Measurements from ENCODE around the gene AFF1.

AFF1 gene

DNA sequence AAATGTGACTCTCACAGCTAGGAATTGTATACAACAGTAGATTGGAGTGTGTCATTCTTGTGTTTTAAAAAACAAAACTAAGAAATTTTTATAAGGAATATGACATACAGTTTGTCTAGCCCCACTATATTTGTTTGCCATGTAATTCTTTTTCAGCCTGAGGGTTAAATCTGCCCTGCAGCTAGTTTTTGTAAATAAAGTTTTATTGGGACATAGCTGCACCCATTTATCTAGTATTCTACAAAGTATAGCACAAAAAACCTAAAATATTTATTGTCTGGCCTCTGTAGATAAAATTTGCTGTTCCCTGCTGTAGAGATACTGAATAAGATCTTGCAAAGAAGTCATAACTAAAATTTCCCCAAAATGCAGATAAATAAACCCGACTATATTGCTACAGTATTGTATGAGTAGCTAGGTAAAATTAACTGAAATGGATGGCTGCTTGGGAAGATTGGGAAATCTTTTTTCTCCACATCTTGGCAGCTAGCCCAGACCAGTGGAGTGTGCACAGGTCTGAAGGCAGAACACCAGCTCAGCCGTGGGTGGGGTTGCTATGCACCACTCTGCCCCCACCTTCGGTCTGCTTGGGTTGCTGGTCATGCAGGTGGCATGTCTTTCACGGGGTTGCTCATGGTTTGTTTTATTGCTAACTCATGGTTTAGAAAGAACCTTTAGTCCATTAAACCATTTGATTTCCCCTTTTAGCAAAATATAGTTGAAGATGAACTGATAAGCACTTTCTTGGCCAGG, 157.8 kb downstream of the AFF1 start:
- no peak for DNase-seq

DNA sequence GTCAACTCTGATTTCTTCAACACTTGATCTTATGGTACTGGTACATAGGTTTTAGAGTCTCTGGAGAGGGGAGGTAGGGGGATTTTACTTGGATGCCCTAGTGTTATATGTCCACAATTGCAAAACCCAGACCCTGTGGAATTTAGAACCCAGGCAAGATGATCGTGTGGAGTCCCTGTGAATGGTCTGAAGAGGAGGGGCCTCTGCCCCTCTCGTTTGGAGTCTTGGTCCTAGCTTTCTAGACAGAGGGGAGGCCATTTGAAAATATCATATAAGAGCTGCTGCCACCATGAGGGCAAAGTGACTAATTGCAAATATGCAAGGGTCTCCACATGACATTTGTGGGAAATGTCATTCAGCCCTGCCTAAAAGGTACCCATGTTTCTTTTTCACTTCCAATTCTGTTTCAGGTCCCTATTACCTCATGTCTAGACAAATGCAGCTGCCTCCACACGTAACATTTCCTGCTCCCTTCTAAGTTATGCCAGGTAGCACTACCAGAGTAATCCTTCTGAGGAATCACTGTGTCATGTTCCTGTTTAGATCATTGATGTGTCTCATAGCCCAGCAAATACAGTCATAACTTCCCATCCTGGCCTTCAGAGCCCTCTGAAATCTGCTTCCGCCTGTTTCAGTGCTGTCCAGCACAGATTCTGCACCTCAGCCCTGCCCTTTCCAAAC, 158.8 kb downstream of the AFF1 start:
- DNase-seq, result peak; percentile 32

DNA sequence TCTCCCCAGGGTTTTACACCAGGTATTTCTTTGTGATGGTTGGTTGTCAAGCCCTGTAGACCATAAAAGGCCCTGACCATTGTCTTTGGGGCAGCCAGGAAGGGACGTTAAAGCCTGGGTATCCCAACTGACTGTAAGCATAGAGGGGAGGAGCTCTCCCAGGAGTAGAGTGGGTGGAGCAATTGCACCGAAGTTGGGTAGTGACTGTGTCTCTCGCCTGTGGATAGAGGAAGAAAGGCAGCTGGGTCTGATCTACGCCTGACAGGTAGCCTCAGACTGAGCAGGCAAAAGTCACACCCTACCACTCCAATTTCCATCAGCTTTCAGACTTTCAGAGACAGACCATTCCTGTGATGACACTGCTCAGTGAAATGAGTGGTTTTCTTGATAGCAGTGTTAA, 162.3 kb downstream of the AFF1 start:
- no peak for DNase-seq

DNA sequence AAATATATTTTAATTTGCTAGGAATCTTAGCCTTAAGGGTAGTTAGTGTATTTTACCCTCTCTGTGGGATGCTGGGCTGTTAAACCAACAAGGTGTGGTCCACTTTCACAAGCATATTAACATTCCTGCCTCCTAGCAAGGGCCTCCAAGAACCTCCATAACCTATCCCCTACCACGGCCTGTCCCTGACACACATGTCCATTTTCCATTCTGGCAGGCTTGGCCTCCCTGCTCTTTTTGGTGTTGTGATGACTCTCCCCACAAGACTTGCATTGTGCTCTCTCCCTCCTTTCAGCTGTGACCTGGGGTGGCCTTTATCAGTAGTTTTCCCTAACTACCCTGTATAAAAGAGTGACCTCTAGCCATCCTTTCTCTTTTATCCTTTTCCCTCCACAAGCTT, 165.4 kb downstream of the AFF1 start:
- DNase-seq, result no peak

DNA sequence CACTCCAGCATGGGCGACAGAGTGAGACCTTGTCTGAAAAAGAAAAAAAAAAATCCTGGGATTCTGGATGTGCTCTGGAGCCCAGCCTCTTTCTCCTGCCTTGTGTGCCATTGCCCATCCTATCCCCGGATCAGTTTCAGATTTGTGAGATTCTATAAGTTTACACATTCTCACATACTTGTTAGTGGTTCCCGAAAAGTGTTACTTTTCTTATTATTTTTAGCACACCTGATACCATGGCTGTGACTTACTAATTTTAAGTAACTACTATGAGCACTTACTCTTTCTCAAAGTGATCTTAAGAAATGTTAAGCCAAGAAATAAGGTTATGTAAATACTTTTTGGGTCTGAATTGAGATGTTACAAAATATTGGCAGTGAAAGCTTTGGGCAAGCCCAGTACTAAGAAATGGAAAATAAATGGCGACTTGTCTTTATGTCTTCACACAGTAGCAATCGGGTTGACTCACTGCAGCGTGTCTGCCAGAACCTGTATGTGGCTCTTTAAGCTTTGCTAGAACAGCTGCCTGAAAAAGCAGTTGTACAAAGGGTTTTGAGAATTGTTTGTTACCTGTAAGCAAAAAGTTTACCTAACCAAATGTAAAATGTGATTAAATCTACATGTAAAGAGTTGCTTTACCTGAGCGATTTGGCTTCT, 166.9 kb downstream of the AFF1 start:
- DNase-seq, result no peak

DNA sequence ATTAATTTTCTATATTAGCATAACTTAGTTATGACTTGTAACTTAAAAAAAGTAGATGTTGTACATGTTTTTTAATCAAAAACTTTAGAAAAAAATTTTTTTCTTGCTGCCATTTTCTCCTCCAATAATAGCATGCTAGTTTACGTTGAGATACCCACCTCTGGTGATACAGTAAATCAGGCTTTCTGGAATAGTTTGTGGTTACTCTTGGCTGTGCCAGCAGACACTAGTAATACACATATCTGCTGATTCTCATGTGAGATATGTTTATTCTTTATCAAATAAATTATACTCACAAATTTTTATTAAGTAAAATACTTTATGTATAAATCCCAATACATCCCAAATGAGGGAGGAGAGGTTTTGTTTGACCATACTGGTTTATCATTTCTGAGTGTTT, 168.3 kb downstream of the AFF1 start:
- DNase-seq, result no peak

DNA sequence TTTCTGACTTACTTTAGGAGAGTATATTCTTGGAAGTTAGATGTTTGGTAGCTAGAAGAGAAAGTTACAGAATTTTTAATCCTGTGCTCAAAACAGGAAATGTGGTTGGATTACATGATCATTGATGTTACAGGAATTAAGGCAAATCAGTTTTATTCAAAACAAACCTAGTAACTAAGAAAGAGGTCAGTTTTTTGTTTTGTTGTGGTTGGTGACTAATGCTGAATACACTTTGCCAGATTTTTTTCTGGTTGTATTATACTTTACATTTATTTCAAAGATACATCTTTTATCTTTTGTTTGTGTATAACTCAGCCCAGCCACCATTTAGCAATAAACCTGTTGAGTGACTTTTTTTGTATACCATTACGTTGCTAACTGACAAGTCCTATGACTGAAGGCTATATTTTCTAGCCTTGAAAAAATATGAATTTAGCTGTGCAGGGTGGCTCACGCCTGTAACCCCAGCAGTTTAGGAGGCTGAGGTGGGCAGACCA, 168.9 kb downstream of the AFF1 start:
- DNase-seq, result no peak

DNA sequence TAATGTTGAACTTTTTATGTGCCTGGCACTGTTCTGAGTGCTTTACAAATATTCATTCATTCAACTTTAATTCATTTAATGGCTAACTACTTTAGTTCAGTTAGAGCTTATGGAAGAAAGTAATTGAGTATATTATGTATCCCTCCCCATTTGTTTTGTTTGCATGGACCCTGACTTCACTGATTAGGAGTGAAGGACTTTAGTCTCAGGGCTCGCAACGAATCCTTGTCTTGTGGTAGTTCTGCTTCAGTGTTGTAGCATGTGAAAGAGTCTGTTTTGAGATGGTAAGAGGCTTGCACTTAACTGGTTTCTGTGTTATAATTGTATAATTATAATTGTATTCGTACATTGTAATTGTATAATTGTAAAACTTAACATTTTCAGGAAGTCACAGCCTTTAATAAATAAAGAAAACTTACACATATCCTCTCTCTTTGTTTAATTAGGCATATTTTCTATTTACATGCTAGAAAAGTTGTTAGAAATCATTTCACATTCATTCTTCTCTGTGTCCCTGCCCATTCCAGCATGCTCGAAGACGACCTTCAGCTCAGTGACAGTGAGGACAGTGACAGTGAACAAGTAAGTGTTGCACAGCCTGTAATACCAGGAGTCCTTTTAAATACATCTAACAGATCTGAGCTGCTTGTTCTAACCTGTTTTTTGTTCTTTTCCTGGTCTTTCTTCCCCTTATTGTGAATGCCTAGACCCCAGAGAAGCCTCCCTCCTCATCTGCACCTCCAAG, 170.5 kb downstream of the AFF1 start:
- DNase-seq, result no peak

DNA sequence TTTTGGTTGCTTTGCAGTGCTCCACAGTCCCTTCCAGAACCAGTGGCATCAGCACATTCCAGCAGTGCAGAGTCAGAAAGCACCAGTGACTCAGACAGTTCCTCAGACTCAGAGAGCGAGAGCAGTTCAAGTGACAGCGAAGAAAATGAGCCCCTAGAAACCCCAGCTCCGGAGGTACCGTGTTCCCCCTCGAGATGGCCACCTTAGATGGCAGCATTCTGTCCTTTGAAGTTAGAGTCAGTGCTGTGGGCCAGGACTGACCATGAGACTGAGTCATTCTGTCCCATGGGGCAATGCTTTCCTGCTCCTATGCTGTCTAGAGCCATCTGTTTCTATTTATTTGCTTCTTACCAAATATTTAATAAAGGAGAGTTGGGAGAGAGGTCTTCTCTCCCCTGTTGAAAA, 173.3 kb downstream of the AFF1 start:
- peak; percentile 24 for DNase-seq

DNA sequence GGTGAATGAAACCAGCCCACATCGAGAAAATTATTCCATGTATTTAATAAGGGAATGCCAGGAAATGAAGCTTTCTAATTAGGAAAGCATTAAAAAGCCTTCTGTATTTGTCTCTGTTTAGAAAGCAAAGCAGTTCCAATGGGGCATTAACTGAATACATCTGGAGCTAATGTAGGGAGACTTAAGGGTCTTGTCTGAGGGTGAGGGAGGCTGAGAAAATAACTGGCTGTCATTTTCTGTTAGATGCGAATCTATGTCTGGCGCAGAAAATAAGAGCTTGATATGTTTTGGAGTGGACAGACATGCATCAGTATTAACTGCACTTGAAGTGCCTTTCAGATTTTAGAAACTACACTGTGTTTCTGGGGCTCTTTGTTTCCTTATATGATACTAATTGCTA, 174.3 kb downstream of the AFF1 start:
- DNase-seq, result no peak

DNA sequence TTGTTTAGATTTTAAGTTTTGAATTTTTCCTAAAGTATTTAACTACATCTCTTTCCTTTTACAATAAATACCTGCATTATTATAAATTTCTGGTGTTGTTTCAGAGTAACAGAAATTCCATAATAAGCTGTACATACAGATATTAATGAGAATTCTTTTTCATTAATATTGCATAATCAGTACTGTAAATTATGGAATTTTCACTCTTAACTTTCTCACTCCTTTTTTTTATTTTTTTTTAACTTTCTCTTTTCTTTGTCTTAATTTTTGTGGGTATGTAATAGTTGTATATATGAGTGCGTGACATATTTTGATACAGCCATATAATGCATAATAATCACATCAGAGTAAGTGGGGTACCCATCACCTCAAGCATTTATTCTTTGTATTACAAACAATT, 175.1 kb downstream of the AFF1 start:
- DNase-seq, result no peak

DNA sequence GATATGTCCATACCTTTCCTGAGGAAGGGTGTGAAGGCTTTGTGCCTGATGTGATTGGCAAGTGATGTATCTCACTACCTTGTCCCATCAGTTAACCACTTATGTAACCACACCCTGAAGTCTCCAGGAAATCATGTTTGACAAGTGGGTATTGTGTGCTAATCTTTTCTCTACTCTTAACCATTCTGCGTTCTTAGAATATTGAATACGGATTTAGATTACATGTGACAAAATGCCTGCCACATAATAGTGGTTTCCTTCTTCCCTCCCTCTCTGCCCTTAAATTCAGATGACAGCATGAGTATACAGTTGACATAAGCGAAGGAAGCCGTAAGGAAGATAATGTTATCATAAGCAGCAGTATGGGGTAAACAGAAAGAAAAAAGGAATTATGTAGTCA, 177.3 kb downstream of the AFF1 start:
- no peak for DNase-seq

DNA sequence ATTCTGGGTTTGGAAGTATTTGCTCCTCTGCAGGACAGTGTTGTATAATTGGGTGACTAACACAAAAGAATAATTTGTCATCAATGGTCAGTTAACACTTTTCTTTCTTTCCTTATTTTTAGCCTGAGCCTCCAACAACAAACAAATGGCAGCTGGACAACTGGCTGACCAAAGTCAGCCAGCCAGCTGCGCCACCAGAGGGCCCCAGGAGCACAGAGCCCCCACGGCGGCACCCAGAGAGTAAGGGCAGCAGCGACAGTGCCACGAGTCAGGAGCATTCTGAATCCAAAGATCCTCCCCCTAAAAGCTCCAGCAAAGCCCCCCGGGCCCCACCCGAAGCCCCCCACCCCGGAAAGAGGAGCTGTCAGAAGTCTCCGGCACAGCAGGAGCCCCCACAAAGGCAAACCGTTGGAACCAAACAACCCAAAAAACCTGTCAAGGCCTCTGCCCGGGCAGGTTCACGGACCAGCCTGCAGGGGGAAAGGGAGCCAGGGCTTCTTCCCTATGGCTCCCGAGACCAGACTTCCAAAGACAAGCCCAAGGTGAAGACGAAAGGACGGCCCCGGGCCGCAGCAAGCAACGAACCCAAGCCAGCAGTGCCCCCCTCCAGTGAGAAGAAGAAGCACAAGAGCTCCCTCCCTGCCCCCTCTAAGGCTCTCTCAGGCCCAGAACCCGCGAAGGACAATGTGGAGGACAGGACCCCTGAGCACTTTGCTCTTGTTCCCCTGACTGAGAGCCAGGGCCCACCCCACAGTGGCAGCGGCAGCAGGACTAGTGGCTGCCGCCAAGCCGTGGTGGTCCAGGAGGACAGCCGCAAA, 179.6 kb downstream of the AFF1 start:
- no peak for DNase-seq

DNA sequence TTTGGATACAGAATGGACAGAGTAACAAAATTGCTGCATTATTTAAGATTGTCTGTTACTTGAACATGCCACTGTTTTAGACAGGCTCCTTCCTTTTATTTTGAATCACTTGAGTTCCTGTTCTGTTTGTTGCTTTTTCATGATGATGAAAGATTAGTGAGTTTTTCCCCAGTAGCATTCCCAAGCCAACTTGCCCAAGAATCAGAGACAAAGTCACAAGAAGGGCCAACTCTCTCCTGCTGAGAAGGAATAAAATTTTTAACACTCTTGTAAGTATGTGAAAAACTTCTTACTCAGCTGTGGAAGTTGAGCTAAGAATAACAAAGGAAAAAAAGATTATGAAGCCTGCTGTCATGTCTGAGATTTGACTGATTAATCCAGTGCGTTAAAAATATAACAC, 181.4 kb downstream of the AFF1 start:
- no peak for DNase-seq

DNA sequence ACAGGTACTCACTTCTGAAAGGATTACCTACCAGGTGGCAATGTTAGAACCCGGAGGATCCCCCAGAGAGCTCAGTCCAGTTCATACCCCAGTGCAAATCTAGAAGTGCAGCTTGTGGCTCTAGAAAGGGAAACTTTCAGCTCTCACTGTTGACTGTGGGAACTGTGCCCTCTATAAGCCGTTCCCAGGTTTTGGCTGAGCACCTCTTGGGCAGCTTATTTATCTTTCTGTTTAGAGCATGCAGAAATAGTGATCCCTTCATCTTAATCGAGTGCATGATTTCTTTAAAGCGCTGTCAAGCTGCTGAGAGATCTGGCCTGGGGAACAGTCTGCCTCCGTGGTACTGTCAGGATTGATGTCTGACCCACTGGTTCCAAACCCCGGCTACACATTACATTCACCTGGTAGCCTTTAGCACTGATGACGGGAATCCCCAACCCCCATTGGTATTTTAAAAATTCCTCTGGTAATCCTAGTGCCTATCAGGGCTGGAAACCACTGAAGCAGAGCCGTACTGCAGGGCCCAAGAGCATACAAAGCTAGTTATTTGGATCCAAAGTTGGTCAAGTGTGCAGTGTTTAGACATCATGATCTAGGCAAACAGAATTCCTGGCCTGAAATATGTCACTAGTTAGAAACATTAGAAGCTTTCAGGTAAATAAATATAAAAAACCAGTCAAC, 182.4 kb downstream of the AFF1 start:
- no peak for DNase-seq

DNA sequence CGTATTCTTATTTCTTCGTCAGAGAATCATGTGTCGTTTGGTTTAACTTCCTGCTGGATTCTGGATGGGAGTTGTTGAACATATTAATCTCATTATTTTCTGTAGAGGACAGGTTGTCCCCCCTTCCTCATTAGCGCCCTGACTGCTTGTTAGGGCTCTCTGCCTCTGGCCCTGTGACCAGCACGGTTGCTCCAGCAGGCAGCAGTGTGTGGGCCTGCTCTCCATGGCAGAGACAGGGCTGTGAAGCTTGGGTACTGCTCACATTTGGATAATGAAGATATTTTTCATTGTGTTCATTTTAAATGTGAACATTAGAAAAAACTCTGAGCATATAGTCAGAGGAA, 182.9 kb downstream of the AFF1 start:
- no peak for DNase-seq

DNA sequence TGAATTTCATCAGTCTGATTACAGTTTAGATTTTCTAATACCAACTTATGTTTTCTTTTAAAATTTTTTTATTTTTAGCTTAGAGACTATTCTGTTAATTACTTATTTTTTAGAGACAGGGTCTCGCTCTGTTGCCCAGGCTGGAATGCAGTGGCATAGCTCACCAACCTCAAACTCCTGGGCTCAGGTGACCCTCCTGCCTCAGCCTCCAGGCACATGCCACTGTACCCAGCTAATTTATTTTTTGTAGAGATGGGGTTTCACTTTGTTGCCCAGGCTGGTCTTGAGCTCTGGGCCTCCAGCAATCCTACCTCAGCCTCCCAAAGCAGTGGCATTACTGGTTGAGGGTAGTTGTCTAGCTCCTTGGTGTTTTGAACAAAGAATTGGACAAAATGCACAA, 183.6 kb downstream of the AFF1 start:
- no peak for DNase-seq

DNA sequence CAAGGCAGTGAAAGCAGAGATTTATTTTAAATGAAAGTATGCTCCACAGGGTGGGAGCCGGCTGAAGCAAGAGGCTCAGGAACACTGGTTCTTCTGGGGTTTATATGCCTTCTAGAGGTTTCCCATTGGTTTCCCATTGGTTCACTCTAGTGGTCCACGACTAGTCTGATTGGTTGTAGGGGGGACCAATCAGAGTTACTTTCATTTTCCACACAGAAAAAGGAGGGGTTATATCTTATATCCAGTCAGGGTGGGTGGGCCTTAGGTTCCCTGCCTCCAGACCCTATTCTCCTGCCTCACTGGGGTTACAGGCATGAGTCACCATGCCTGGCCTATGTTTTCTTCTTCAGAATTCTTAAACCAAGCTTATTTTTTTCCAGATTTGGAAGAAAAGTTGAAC, 184.0 kb downstream of the AFF1 start:
- no peak for DNase-seq

DNA sequence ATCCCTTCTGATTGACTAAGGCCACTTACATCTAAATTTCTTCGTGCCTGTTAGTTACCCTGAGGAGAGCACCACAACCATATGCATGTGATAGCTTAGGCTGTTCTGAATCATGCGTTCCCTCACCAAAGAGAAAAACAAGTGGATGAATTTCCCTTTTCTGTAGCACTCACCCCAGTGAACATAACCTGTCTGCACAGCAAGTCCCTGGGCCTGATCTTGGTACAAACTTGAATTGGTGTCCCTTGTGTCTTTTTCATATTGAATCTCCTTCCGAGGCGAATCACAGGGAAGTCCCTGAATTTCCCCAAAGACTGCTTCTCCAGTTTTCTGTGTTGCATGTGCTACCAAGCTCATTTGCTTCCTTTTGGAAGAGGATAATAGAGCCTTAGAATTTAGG, 185.2 kb downstream of the AFF1 start:
- no peak for DNase-seq

DNA sequence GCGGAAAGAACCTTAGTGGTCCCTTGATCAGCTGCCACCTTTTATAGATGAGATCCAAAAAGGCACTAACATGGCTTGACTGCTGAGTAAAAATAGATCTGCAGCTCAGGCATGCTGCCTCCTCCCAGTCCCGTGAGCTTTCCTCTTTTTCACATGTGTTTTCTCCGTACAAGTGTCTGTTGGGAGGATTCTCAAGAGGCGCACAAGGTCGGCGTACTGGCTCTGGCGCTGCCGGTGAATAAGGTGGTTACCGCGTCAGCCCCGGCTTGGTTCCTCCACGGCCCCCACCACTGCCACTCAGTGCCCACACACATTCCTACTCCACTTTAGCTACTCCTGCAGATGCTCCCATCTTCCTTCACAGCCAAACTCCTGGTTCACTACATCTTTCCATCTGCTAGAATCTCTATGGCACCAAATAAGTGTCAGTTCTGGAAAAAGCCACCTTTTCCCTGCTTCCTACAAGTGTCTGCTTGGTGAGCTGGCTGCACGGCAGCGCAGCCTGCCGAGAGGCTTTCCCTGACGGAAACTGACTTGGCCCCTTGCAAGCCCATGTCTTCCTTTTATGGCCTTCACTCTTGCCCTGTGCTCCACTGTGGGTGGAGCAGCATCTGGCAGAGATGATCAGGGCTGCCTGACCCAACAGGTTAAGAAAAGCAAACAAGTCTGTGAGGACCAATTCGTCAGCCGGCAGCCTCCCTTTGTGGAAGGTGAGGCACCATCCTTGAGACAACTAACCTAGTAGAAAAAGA, 185.8 kb downstream of the AFF1 start:
- no peak for DNase-seq

DNA sequence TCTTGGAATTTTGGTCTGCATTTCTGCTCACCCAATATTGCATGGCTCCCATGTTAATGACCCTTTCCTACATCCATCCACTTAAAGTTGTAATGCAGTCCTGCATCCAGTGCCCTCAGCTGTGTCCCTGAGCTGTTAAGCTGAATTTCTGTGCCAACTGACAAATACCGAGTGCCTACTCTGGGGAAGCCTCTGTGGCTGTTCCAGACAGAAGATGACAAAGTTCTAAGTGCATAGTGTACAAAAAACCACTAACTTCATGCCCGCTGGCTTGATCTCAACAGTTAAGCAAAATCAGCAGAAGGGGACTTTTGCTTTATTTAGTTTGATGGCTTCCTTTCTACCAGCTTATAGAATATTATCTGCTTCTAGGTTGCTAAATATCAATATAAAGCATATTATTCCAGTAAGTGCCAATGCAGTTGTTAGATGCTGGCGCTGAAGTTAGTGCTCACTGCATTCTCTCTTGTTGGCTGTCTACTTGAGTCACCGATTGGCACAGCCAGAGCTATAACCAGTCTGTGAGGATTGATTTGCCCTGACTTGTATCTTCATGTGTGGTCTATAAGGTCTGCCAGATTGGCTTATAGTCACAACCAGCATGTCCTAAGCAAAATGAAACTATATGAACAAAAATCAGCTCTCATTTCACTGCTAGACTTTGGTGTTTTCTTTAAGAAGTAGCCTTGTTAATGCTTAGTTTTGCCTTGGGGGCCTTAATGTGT, 186.7 kb downstream of the AFF1 start:
- DNase-seq, result no peak

All from activated naive CD4-positive, alpha-beta T cell treated with Interleukin-2 at 50 U/mL for 16 hours (primary cell).